Epithelial cell of proximal tubule (primary cell): ENCODE data around the gene URM1. TPM values are rescaled to one million over a fixed set of nuclear protein-coding genes. Genes with fewer than 3 reads are reported as not detected.
"Not testable (repeated sequence)": the region's sequence is repeated elsewhere in the genome, so short reads cannot be mapped to it uniquely, and the experiment has no call there.

Experiments used
- DNase-seq: peaks from one replicate; pipeline ENCODE4 v3.0.0-alpha.2; 2011; ENCODE audit warnings: low read depth
- H3K4me3 ChIP-seq: 2 replicates; pipeline ENCODE4 v1.5.1; 2011; ENCODE audit warnings: low read depth, mild to moderate bottlenecking, low read length
- CTCF ChIP-seq: conservative IDR thresholded peaks from 2 replicates; pipeline ENCODE4 v1.5.1; 2012; ENCODE audit warnings: low read depth, mild to moderate bottlenecking, low read length
- total RNA-seq: library from RNA; depleted of rRNA; stranded (reverse); fragments of >200 nt; gene quantifications from 2 replicates; pipeline ENCODE4 v1.2.3, GENCODE V29; 2015

The URM1 gene
- total RNA-seq, 1 donor from 2014 or later: 39.4 TPM

- H3K4me3 ChIP-seq: no peak overlapping the region
- no peak for TF ChIP-seq CTCF
- DNase-seq: no peak
Measured at GRCh38 chr9:128325629-128326028, 45.5 kb upstream of the URM1 start.

- DNase-seq: no peak
- no peak overlapping the region for H3K4me3 ChIP-seq
- TF ChIP-seq CTCF: no peak
Measured at GRCh38 chr9:128333451-128333869, 37.7 kb upstream of the URM1 start.

- DNase-seq: no peak
- no peak for TF ChIP-seq CTCF
- H3K4me3 ChIP-seq: no peak overlapping the region
Measured at GRCh38 chr9:128335161-128335560, 36.0 kb upstream of the URM1 start.

- no peak for DNase-seq
- H3K4me3 ChIP-seq: no peak overlapping the region
- no peak for TF ChIP-seq CTCF
Measured at GRCh38 chr9:128335914-128336313, 35.3 kb upstream of the URM1 start.

GRCh38 chr9:128337936-128338335, 33.2 kb upstream of the URM1 start:
- no peak for TF ChIP-seq CTCF
- DNase-seq: no peak
- no peak overlapping the region for H3K4me3 ChIP-seq

- DNase-seq: peak; percentile 36
- not testable (repeated sequence) for H3K4me3 ChIP-seq
Measured at GRCh38 chr9:128338852-128339614, 32.1 kb upstream of the URM1 start.

- H3K4me3 ChIP-seq: peak within 1 kb of the TSS; percentile 72
- DNase-seq: peak; percentile 25
- TF ChIP-seq CTCF: no peak
Measured at GRCh38 chr9:128339761-128340690, 31.1 kb upstream of the URM1 start, which contains the start of gene SLC27A4. Gene SLC27A4, plus strand, starts transcription at chr9:128340527. Its CDS starts 2,606 bp downstream, at chr9:128343133.
